ENCODE measurements around the gene PPP3R2. TPM values are rescaled to one million over a fixed set of nuclear protein-coding genes. Genes with fewer than 3 reads are reported as not detected.

PPP3R2 gene, protein sequence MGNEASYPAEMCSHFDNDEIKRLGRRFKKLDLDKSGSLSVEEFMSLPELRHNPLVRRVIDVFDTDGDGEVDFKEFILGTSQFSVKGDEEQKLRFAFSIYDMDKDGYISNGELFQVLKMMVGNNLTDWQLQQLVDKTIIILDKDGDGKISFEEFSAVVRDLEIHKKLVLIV
- not detected for total RNA-seq

DNA sequence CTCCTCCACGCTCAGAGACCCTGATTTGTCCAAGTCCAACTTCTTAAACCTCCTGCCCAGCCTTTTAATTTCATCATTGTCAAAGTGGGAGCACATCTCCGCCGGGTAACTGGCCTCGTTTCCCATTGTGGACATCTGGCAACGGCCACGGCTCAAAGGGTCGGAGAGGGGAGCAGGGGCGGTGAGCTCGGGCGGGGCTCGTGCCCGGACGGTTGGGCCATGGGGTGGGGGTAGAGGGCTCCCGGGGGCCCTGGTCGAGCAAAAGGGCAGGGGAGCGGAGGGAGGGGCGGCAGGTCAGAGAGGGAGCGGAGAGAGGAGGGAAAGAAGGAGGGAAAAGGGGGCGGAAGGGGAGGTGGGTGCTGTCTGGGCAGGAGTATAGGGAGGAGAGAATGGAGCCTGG is at the start of gene PPP3R2:
TSS of gene PPP3R2 (minus strand) at position 174 of the 400 bp plus-strand sequence. CDS start at position 126, 48 bp downstream.
- H3K27me3 Mint-ChIP-seq: peaks cover 2% of the 10 kb centered on the region
- no peaks in the 10 kb centered on the region for H3K4me1 Mint-ChIP-seq
- POLR2A ChIA-PET: no interaction called here
- no peak within 1 kb of the TSS for H3K27ac Mint-ChIP-seq
- H3K9me3 Mint-ChIP-seq: no peaks in the 10 kb centered on the region
- no peak for ATAC-seq (ENCODE audit: low read depth)
- no peak within 1 kb of the TSS for H3K4me3 Mint-ChIP-seq
- no peaks in the 10 kb centered on the region for H3K36me3 Mint-ChIP-seq
- DNase-seq: no peak

DNA sequence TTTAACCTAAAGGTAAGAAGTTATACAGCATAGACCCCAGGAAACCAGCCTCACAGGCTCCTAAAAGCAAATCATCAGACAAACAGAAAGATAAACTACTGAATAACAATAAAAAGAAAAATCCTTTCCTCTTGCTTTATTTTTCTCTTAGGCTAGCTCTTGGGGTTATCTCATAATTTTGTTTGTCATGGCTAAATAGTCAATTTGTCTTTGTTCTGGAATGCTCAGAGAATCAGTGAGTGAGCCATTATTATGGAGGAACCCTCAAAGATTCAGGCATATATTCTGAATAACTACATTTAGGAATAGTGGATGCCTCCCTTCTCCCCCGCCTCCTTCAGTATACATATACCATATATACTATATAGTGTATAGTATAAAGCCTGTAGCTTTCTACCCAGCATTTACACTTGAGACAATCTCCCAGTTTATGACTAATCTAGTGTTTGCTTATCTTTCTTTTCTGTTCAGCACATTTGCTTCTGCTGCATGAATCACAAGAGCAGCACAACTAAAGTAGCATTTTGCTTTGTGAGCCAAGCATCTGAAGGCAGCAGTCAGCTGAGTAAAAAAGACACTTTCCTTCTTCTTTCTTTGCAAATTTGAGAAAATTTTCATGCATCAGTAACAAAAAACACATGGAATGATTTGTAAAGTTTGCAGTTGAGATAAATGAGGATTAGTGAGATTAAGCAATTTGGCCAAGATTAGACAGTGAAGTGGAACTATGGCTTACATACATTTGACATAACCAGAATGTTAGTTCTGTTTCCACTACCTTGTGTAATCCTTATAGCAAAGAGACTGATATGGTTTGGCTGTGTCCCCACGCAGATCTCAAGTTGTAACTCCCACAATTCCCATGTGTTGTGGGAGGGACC is 45.3 kb upstream of the PPP3R2 start:
- no peaks in the 10 kb centered on the region for H3K4me1 Mint-ChIP-seq
- POLR2A ChIA-PET: no interaction called here
- no peak for DNase-seq
- H3K4me3 Mint-ChIP-seq: no peak overlapping the region
- no peak for ATAC-seq (ENCODE audit: low read depth)
- H3K9me3 Mint-ChIP-seq: no peaks in the 10 kb centered on the region
- H3K36me3 Mint-ChIP-seq: no peaks in the 10 kb centered on the region
- no peak overlapping the region for H3K27ac Mint-ChIP-seq
- no peaks in the 10 kb centered on the region for H3K27me3 Mint-ChIP-seq

DNA sequence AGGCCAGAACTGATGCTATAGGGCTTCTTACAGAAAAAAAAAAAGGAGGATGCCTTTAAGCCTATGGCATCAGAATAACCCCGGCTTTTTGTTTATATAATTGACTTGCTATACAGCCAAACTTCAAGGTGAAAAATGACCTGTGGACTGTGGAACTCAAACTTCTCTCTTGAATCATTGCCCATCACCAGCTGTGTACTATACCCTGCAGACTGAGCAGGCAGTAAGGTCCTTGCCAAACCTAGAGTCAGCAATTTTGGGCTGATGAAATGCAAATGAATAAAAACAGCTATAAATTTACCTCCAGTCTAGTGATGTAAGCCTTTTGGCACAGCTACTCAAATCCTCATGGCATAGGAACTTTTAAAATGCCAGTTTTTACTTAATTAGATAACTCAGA is 44.5 kb upstream of the PPP3R2 start:
- no peak for ATAC-seq (ENCODE audit: low read depth)
- DNase-seq: no peak
- Mint-ChIP-seq H3K36me3 (no peaks in the 10 kb centered on the region), H3K9me3 (no peaks in the 10 kb centered on the region), H3K27me3 (no peaks in the 10 kb centered on the region), H3K27ac (no peak overlapping the region), H3K4me3 (no peak overlapping the region), H3K4me1 (no peaks in the 10 kb centered on the region)
- POLR2A ChIA-PET: no interaction called here

DNA sequence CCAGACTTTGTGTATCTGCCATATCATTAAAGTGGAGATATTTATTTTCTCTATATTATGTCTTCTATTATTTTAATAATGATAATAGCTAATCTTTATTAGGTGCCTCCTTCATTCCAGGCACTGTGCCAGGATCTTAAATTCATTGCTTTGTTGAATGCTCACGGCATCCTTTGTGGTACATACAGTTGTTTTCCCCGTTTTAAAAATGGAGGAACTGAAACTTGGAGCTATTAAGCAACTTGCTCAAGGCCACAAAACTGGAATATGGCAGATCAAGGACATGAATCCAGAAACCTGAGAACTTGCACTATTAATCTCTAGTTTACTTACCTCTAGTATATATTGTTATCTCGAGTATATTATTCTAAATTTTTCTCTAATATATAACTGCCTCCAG is 41.5 kb upstream of the PPP3R2 start:
- Mint-ChIP-seq H3K27me3 (no peaks in the 10 kb centered on the region), H3K36me3 (no peaks in the 10 kb centered on the region), H3K4me3 (no peak overlapping the region), H3K4me1 (no peaks in the 10 kb centered on the region), H3K9me3 (no peaks in the 10 kb centered on the region), H3K27ac (no peak overlapping the region)
- ATAC-seq (ENCODE audit: low read depth): no peak
- POLR2A ChIA-PET: no interaction called here
- DNase-seq: no peak

DNA sequence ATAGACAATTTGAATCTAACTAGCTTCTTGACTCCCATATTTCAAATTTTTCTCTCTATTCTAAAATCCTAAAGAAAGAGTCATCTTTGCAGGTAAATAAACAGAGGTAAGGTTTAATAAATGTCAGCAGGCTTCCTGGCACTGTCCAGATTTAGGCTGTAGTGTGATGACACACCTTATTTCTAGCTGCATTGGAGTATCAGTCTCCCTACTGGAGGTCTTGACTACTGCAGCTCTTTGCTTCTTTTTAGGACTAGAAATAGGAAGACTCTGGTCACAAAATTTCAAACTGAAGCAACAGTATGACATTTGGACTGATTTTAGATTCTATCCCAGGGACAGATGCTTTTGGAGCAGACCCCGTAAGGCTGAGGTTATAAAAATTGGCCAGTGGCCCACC is 40.7 kb upstream of the PPP3R2 start:
- POLR2A ChIA-PET: no interaction called here
- no peak for DNase-seq
- no peaks in the 10 kb centered on the region for H3K9me3 Mint-ChIP-seq
- no peak overlapping the region for H3K27ac Mint-ChIP-seq
- no peaks in the 10 kb centered on the region for H3K27me3 Mint-ChIP-seq
- no peaks in the 10 kb centered on the region for H3K4me1 Mint-ChIP-seq
- no peaks in the 10 kb centered on the region for H3K36me3 Mint-ChIP-seq
- no peak for ATAC-seq (ENCODE audit: low read depth)
- no peak overlapping the region for H3K4me3 Mint-ChIP-seq

DNA sequence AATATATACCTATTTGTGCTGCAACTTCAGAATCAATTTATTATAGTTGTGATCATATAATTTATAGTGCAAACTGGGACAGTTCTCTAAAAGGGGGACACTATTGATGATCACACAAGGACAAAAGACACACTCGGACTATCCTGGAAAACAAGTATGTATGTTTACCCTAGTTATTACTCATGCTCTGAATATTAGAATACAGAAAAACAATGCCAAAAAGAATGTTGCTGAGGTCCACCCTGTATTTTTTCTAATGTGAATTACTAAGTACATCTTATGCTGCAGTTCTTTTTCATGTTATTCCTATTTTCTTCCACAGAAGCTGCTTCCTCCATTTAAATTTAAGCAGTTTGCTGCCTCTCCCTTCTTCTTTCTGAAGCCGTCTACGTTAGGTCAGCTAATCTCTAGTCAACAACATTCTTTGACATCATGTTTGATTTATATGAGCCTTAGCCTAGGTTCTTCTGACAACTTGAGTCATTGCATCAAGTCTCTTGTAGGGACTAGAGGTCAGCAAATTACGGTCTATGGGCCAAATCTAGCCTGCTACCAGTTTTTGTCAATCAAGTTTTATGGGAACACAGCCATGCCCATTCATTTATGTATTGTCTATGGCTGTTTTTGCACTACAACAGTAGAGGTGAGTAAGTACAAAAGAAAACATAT is 40.1 kb upstream of the PPP3R2 start:
- Mint-ChIP-seq H3K9me3 (no peaks in the 10 kb centered on the region), H3K4me3 (no peak overlapping the region), H3K27me3 (no peaks in the 10 kb centered on the region), H3K27ac (no peak overlapping the region), H3K4me1 (no peaks in the 10 kb centered on the region), H3K36me3 (no peaks in the 10 kb centered on the region)
- no peak for DNase-seq
- ATAC-seq (ENCODE audit: low read depth): no peak
- POLR2A ChIA-PET: interaction anchor here (0.7 kb wide), 2 partner anchors 53 to 239 kb away, joined by 3 to 4 read pairs; no protein-coding TSS in a partner anchor

DNA sequence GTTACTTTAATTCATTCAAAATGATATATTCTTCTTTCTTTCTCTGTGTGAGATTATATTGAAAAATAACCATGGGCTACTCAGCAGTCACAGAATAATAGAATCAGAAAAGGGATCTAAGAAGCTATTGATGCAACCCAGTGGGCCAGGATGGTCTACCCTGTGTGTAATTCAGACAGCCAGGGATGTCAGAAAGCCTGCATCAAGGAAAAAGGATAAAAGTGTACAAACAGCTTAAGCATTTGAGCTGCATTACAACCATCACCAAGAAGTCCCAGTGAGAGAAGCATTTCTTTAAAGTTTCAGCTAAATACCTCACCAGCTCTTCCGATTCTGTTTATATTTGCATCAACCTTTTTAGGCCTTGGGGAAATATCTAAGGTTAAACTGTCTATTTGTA is 37.8 kb upstream of the PPP3R2 start:
- H3K4me3 Mint-ChIP-seq: no peak overlapping the region
- ATAC-seq (ENCODE audit: low read depth) (no peak), DNase-seq (no peak)
- H3K27me3 Mint-ChIP-seq: no peaks in the 10 kb centered on the region
- H3K9me3 Mint-ChIP-seq: no peaks in the 10 kb centered on the region
- POLR2A ChIA-PET: no interaction called here
- no peak overlapping the region for H3K27ac Mint-ChIP-seq
- H3K36me3 Mint-ChIP-seq: no peaks in the 10 kb centered on the region
- H3K4me1 Mint-ChIP-seq: no peaks in the 10 kb centered on the region

DNA sequence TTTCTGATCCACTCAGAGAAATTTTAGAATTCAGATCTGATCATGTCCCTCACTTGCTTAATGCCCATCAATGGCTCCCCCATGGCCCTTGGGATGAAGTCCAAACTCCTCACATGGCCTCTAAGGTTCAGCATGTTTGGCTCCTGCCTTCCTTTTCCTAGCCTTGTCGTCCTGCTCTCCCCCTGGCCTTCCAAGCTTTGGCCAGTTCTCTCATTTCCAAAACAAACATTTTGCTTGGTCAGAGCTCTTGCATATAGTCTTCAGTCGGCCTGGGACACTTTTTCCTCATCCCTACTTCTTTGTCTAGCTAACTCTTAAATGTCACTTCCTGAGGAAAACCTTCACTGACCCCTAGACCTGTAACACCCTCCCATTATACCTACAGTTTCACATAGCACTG is 37.1 kb upstream of the PPP3R2 start:
- no peak overlapping the region for H3K27ac Mint-ChIP-seq
- H3K4me3 Mint-ChIP-seq: no peak overlapping the region
- no peaks in the 10 kb centered on the region for H3K4me1 Mint-ChIP-seq
- H3K9me3 Mint-ChIP-seq: no peaks in the 10 kb centered on the region
- POLR2A ChIA-PET: no interaction called here
- ATAC-seq (ENCODE audit: low read depth): no peak
- H3K36me3 Mint-ChIP-seq: no peaks in the 10 kb centered on the region
- no peaks in the 10 kb centered on the region for H3K27me3 Mint-ChIP-seq
- DNase-seq: no peak

DNA sequence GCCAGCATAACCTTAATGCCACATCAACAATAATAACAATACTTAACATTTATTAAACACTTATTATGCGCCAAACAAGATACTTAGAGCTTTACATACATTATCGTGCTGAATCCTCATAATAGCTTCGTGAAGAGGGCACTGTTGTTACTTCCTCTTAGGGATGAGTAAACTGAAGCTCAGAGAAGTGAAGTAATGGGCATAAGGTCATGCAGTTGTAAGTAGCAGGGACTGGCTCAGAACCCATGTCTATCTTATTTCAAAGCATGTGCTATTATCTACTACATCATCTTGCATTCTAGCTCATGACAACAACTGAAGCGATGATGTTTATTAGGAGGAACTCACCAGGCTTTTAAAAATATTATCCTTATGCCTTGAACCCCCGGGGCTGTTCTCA is 34.9 kb upstream of the PPP3R2 start:
- POLR2A ChIA-PET: no interaction called here
- Mint-ChIP-seq H3K36me3 (no peaks in the 10 kb centered on the region), H3K27me3 (no peaks in the 10 kb centered on the region), H3K27ac (no peak overlapping the region), H3K9me3 (no peaks in the 10 kb centered on the region), H3K4me1 (peaks cover 4% of the 10 kb centered on the region), H3K4me3 (no peak overlapping the region)
- DNase-seq (no peak), ATAC-seq (ENCODE audit: low read depth) (no peak)

DNA sequence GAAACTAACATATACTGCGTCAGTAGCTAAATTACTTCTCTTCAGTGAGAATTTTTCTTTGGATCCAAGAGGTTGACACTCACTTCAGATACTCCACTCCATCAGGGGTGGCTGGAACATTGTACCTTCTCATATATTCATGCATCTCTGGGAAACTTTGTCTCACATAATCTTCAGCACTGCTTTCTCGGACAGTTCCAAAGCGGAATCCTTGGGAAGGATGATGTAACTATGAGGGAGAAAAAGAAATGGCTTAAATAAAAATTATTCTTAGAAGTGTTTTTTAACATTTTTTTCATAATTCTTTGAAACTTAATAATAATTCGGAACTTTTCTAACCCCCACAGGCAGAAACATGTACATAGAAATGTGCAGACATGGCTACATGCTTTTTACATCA is 33.4 kb upstream of the PPP3R2 start:
- DNase-seq (no peak), ATAC-seq (ENCODE audit: low read depth) (no peak)
- no peaks in the 10 kb centered on the region for H3K27me3 Mint-ChIP-seq
- peaks cover 4% of the 10 kb centered on the region for H3K4me1 Mint-ChIP-seq
- H3K9me3 Mint-ChIP-seq: no peaks in the 10 kb centered on the region
- POLR2A ChIA-PET: no interaction called here
- H3K4me3 Mint-ChIP-seq: no peak overlapping the region
- H3K36me3 Mint-ChIP-seq: no peaks in the 10 kb centered on the region
- no peak overlapping the region for H3K27ac Mint-ChIP-seq

DNA sequence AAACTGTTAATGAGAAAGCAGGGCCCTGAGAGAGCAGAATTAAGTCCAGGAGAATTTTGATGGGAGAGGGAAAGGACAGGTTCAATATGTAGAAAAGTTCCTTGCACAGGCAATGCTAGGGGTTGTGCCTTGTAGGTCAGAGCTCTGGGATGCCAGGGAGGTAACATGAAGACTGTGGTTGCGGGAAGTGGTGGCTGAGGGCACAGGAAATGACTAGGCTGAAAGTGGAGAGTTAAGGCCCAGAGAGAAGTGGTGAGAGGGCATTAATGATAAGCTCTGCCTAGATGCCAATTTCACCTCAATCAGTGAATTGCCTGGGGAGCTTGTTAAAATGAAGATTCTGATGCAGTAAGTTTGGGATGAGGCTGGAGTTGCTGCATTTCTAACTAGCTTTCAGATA is 31.5 kb upstream of the PPP3R2 start:
- no peaks in the 10 kb centered on the region for H3K9me3 Mint-ChIP-seq
- H3K27me3 Mint-ChIP-seq: peaks cover 7% of the 10 kb centered on the region
- no peak for ATAC-seq (ENCODE audit: low read depth)

DNA sequence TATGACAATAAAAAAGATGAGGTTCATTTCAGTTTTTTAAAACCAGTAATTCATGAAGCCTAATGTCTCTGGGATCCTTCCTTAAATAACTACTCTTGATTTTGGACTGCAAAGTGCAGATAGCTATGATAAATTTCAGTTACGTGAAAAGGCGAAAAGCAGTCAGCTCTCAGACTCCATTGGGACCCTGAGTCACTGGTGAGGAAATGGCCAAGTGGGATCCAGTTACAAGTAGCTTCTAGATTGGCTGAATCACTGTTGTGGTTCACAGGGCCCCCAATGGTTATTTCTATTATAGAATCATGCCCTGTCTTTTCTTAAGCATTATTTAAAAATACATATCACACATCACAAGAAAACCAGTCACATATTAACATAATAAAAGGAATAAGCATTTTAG is 31.1 kb upstream of the PPP3R2 start:
- no peak for DNase-seq
- no peak for ATAC-seq (ENCODE audit: low read depth)
- H3K36me3 Mint-ChIP-seq: no peaks in the 10 kb centered on the region
- no peak overlapping the region for H3K27ac Mint-ChIP-seq
- H3K27me3 Mint-ChIP-seq: peaks cover 8% of the 10 kb centered on the region
- H3K4me3 Mint-ChIP-seq: no peak overlapping the region
- POLR2A ChIA-PET: no interaction called here
- H3K4me1 Mint-ChIP-seq: peaks cover 4% of the 10 kb centered on the region
- no peaks in the 10 kb centered on the region for H3K9me3 Mint-ChIP-seq

More for the DNA sequence above, 31.5 kb upstream of the PPP3R2 start:
- Mint-ChIP-seq H3K4me3 (no peak overlapping the region), H3K27ac (no peak overlapping the region), H3K4me1 (peaks cover 4% of the 10 kb centered on the region), H3K36me3 (no peaks in the 10 kb centered on the region)
- POLR2A ChIA-PET: no interaction called here
- DNase-seq: no peak

DNA sequence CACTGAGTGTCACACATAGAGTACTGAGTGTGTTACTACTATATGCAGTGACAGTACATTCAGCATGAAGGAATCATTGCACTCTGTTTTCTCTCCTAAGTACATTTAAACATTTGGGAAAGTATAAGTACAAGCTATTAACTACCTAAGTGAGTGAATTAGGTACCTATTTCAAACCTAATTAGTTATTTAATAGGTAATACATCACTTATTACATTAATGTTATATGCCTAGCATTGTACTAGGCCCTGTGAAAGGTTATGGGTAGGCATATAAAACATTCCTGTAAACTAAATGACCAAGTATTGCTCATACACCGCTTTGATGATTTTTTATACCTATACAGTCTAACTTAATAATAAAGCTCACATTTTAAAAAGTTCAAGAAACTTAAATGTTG is 25.7 kb upstream of the PPP3R2 start:
- no peak overlapping the region for H3K27ac Mint-ChIP-seq
- ATAC-seq (ENCODE audit: low read depth): no peak
- no peak overlapping the region for H3K4me3 Mint-ChIP-seq
- no peaks in the 10 kb centered on the region for H3K9me3 Mint-ChIP-seq
- DNase-seq: no peak
- peaks cover 10% of the 10 kb centered on the region for H3K27me3 Mint-ChIP-seq
- H3K4me1 Mint-ChIP-seq: no peaks in the 10 kb centered on the region
- H3K36me3 Mint-ChIP-seq: no peaks in the 10 kb centered on the region
- POLR2A ChIA-PET: no interaction called here

DNA sequence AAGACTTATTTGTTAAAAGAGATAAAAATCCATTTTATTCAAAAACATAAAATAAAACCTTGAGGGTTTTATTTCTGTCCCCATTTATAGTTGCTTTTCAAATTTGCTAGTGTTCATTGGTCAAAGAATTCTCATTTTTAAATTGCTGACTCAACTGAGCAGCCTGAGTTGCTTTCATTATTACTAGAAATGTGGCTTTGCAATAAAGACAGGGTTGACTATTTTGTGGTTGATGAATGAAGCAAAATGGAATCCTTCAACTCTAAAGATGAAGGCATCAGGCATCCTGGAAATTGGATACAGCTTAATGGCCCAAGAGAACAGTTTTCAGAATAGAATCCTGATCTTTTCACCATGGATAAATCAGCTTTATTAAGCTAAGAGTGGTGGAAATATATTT is 23.9 kb upstream of the PPP3R2 start:
- peaks cover 10% of the 10 kb centered on the region for H3K27me3 Mint-ChIP-seq
- POLR2A ChIA-PET: no interaction called here
- no peak overlapping the region for H3K27ac Mint-ChIP-seq
- H3K36me3 Mint-ChIP-seq: no peaks in the 10 kb centered on the region
- H3K4me1 Mint-ChIP-seq: no peaks in the 10 kb centered on the region
- no peaks in the 10 kb centered on the region for H3K9me3 Mint-ChIP-seq
- ATAC-seq (ENCODE audit: low read depth): no peak
- H3K4me3 Mint-ChIP-seq: no peak overlapping the region
- DNase-seq: no peak
